Kidney epithelial cell (primary cell): ENCODE measurements around the gene AIF1. TPM values are rescaled to one million over a fixed set of nuclear protein-coding genes. Genes with fewer than 3 reads are reported as not detected.
A peak's percentile ranks its signal among the peaks of the same experiment; 100 is the strongest.

Source experiments
- DNase-seq: peaks from one replicate; pipeline ENCODE4 v3.0.0-alpha.2; 2010; ENCODE audit warnings: low read depth
- H3K27me3 ChIP-seq: 2 replicates; pipeline ENCODE4 v1.6.0; 2011; ENCODE audit warnings: low read length; ENCODE audit not compliant: control insufficient read depth, insufficient read depth
- H3K36me3 ChIP-seq: 2 replicates; pipeline ENCODE4 v1.5.1; 2011; ENCODE audit warnings: low read length; ENCODE audit not compliant: control insufficient read depth, insufficient read depth
- H3K4me3 ChIP-seq: 2 replicates; pipeline ENCODE4 v1.5.1; 2011; ENCODE audit warnings: low read depth, mild to moderate bottlenecking, control low read depth, low read length
- total RNA-seq: library from RNA; depleted of rRNA; stranded (reverse); fragments of >200 nt; gene quantifications from 2 replicates; pipeline ENCODE4 v1.2.3, GENCODE V29; 2015
- TF ChIP-seq, protein P1 (sequence below): IDR thresholded peaks from 2 replicates; pipeline ENCODE4 v1.5.1; 2011; ENCODE audit warnings: mild to moderate bottlenecking, moderate library complexity, low read length, control low read depth, inconsistent platforms; ENCODE audit not compliant: insufficient read depth, poor library complexity, severe bottlenecking

Gene AIF1
- total RNA-seq, 1 donor from 2014 or later, result 0.33 TPM

DNA sequence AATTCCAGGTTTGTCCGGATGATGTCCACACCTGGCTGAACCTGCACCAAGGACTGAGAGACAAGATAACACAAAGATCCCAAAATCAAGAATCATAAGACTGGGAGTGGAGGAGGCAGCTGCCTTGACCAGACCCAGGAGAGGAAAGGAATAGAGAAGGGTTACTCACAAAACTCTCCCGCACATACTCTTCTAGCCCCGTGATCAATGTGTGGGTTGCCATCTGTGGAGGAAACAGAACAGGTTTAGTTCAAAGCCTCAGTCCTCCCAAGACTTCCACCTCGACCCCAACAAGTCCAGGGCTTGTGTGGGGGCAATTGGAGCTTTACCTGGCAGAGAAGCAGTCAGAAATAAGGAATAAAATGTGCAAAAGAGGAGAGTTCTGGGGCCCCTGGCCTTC, 26.3 kb downstream of the AIF1 start:
- H3K27me3 ChIP-seq, result no peaks in the 10 kb centered on the region
- DNase-seq, result no peak
- TF ChIP-seq, protein P1, sequence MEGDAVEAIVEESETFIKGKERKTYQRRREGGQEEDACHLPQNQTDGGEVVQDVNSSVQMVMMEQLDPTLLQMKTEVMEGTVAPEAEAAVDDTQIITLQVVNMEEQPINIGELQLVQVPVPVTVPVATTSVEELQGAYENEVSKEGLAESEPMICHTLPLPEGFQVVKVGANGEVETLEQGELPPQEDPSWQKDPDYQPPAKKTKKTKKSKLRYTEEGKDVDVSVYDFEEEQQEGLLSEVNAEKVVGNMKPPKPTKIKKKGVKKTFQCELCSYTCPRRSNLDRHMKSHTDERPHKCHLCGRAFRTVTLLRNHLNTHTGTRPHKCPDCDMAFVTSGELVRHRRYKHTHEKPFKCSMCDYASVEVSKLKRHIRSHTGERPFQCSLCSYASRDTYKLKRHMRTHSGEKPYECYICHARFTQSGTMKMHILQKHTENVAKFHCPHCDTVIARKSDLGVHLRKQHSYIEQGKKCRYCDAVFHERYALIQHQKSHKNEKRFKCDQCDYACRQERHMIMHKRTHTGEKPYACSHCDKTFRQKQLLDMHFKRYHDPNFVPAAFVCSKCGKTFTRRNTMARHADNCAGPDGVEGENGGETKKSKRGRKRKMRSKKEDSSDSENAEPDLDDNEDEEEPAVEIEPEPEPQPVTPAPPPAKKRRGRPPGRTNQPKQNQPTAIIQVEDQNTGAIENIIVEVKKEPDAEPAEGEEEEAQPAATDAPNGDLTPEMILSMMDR, result no peak
- H3K36me3 ChIP-seq, result peaks cover 4% of the 10 kb centered on the region
- H3K4me3 ChIP-seq, result no peak overlapping the region

DNA sequence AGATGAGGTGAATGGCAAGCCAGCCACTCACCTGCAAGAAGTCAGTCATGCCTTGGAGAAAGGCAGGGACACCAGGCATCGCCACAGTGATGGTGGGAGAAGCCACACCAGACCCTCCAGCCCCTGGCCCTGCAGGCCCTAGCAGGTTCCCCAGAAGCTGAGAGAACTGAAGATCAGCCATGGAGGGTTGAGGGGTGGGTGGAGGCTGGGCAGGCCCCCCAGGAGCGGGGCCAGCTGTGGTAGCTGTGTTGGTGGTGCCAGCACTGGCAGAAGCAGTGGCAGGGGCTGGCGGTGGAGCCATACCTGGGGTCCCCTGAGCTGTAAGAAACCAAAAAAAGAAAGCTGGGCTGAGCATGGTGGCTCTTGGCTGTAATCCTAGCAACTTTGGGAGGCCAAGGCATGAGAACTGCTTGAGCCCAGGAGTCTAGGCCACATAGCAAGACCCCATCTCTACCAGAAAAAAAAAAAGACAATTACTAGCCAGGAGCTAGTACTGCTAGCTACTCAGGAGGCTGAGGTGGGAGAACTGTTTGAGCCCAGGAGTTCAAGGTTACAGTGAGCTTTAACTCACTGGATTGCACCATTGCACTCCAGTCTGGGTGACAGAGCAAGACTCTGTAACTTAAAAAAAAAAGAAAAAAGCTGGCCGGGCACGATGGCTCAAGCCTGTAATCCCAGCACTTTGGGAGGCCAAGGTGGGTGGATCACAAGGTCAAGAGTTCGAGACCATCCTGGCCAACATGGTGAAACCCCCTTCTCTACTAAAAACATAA, 27.9 kb downstream of the AIF1 start:
- TF ChIP-seq, protein P1, result no peak
- Histone ChIP-seq H3K27me3 (no peaks in the 10 kb centered on the region), H3K36me3 (peaks cover 7% of the 10 kb centered on the region), H3K4me3 (no peak overlapping the region)
- no peak for DNase-seq

DNA sequence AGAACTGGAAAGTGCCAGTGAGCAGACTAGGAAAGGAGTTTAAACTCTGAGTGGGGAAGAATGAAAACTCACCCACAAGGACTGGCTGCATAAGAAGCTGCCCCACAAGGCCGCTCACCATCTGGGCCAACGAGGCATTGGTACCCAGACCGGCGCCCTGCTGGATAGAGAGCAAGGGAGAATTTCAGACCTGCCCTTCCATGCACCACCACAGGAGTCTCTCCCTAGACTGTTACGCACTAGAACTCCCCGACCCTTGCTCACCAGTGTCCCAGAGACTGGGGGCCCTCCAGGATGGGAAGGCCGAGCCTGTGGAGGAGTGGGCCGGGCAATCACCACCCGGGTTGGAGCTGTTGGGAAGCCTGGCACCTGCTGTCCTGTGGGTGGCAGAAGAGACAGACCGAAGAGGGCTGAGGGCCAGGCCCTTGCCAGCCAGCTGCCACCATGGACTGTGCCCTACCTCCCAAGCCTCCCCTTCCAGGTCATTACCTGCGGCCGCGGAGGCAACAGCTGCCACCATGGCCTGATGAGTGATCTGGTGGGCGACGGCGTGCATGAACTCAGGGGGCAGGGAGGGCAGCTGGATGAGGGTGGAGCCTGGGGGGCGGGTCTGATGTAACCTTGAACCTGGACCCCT, 28.9 kb downstream of the AIF1 start:
- peaks cover 6% of the 10 kb centered on the region for H3K36me3 ChIP-seq
- H3K27me3 ChIP-seq, result no peaks in the 10 kb centered on the region
- no peak for DNase-seq
- TF ChIP-seq, protein P1, result no peak
- H3K4me3 ChIP-seq, result no peak overlapping the region

DNA sequence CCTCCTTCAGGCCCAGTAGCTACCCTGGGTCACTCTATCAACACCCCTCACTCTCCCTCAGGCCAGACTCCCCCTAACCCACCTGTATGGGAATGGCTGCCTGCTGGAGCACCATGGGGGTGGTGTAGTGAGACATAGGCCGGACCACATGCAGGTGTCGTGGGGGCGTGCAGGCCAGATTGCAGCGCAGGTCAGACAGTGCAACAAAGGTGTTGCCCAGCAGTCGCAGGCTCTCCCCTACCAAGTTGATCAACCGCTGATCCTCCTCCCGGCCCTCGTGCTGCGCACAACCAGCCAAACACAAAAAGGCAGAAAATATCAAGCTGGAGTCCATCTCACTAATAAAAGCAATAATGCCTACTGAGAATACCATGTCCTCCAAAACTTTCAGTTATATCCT, 30.3 kb downstream of the AIF1 start:
- Histone ChIP-seq H3K4me3 (no peak overlapping the region), H3K36me3 (peaks cover 7% of the 10 kb centered on the region), H3K27me3 (no peaks in the 10 kb centered on the region)
- no peak for DNase-seq
- TF ChIP-seq, protein P1, result no peak

DNA sequence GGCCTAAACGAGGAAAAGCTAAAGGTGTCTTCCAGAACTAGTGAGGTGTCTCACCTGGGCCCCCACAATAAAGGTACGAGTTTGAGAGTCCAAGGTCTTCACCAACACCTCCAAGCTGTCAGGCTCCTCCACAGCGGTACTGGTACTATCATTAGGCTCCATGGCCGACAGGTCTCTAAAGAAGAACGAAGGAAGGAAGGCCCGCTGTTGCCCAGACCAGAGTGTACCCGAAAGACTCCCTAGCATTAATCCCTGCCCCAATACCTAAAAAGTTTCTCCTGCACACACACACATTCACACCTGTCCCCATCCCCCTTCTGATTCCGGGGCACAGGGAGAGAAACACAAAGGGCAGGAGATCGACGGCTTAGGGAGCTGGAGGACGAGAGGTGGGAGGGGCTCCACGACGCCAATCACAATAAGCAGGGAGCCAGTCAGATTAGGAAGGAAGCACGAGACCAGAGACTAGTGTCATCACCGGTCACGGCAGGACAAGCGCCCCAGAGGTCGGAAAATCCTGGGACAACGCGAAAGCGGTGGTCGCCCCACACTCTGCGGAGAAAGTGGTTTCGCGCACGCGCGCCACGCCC, 36.7 kb downstream of the AIF1 start:
- peak overlapping the region; percentile 57 for H3K4me3 ChIP-seq
- H3K36me3 ChIP-seq, result peaks cover 4% of the 10 kb centered on the region
- DNase-seq, result peak; percentile 31
- TF ChIP-seq, protein P1, result no peak
- H3K27me3 ChIP-seq, result no peaks in the 10 kb centered on the region
